Measurements from ENCODE around the gene PCGF1. TPM values are rescaled to one million over a fixed set of nuclear protein-coding genes. Genes with fewer than 3 reads are reported as not detected.

Gene PCGF1
- total RNA-seq (2014; rRNA removed; shearing (Covaris generic)): 15.8 and 19.3 TPM in 2 replicates

DNA sequence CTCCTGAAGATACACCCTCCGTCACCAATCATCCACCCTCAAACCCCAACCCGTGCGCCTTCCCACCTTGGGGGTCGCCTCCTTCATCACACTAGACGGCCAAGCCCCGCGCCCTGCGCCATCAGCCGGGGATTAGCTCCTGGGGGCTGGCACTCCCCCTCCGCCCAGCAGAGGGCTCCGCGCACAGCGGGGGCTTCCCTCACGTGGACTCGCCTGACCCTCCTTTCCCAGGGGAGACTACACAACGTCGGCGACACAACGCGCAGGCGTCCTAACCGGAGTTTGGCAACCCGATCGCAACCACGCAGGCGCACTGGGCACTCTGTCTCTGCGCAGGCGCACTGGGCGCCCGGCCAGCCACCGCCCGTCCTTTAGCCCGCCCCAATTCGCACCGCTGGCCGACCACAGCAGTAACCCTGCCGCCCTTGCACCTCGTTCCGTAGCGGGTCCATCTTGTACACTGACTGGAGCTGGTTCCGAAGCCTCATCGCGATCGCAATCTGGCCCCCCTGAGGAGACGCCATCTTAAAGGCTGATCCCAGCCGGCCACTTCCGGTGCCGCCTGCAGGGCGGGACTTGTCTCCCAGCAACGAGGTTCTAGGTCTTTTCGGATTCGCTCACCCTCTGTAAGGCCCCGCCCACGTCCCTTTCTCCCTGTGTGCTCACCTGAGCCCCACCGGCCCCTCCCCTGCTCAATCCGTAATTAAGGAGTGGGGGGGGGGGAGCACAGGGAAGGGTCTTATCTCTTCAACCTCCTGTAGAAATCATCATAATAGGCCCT, at the start of gene PCGF1:
TSS of gene PCGF1 (minus strand) at position 551 of the 781 bp plus-strand sequence. CDS start at position 524, 27 bp downstream.
- Histone ChIP-seq H3K36me3 (peaks cover 31% of the 10 kb centered on the region), H3K4me3 (peak within 1 kb of the TSS; percentile 96), H3K9me3 (replicated peaks) (no peaks in the 10 kb centered on the region), H3K27me3 (replicated peaks) (peaks cover 10% of the 10 kb centered on the region; the same call in 1 of the 2 replicates), H3K4me1 (replicated peaks) (peaks cover 43% of the 10 kb centered on the region), H3K27ac (peak within 1 kb of the TSS; percentile 98)
- DNase-seq (ENCODE audit: low read depth in 1 of 2, low spot score in 2 of 2): peak; percentile 98 to 99

DNA sequence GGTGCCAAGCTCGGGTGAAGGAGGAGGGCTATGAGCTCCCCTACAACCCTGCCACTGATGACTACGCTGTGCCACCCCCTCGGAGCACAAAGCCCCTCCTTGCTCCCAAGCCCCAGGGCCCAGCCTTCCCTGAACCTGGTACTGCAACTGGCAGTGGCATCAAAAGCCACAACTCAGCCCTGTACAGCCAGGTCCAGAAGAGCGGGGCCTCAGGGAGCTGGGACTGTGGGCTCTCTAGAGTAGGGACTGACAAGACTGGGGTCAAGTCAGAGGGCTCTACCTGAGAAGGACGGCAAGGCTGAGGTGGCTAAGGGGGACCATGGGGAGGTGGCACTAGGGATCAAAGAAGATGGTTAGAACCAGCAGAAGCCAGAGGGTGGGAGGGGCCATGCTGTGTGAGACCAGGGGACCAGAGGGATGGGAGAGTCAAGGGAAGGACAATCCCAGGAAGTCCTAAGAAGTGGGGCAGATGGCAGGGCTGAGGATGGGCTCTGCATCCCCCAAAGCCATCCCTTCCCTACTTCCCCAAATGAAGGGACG, 49.4 kb upstream of the PCGF1 start:
- Histone ChIP-seq H3K36me3 (peaks cover 13% of the 10 kb centered on the region), H3K4me1 (replicated peaks) (peaks cover 25% of the 10 kb centered on the region), H3K27ac (no peak overlapping the region), H3K9me3 (replicated peaks) (no peaks in the 10 kb centered on the region), H3K27me3 (replicated peaks) (no peaks in the 10 kb centered on the region), H3K4me3 (no peak overlapping the region)
- DNase-seq (ENCODE audit: low read depth in 1 of 2, low spot score in 2 of 2): no peak

DNA sequence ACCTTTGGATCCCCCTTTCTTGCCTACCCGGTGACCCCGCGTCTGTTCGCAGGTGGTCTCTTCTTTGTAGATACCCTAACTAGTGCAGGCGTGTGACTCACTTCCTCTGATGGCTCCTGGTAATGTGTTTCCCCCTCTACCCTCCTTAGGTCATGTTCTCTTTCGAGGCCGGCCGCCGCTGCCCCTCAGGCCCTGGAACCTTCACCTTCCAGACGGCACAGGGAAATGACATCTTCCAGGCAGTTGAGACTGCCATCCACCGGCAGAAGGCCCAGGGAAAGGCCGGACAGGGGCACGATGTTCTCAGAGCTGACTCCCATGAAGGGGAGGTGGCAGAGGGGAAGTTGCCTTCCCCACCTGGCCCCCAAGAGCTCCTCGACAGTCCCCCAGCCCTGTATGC, 48.7 kb upstream of the PCGF1 start:
- no peak for DNase-seq (ENCODE audit: low read depth in 1 of 2, low spot score in 2 of 2)
- no peaks in the 10 kb centered on the region for H3K27me3 ChIP-seq (replicated peaks)
- peaks cover 13% of the 10 kb centered on the region for H3K36me3 ChIP-seq
- no peak overlapping the region for H3K4me3 ChIP-seq
- H3K27ac ChIP-seq: no peak overlapping the region
- no peaks in the 10 kb centered on the region for H3K9me3 ChIP-seq (replicated peaks)
- H3K4me1 ChIP-seq (replicated peaks): peaks cover 25% of the 10 kb centered on the region

DNA sequence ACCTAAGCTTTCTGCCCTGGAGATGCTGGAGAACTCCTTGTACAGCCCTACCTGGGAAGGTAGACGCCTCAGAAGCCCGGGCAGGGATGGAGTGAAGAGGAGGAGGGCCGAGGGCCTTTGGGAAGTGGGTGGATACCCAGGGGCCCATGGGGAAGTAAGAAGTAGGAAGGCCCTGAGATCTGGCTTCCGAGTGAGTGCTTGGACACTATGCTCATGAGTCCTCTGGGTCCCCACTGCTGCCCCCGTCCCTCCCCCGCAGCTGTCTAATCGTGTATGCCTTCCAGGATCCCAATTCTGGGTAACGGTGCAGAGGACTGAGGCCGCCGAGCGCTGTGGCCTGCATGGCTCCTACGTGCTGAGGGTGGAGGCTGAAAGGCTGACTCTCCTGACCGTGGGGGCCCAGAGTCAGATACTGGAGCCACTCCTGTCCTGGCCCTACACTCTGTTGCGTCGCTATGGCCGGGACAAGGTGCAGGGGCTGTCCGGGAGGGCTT, 48.2 kb upstream of the PCGF1 start:
- peaks cover 13% of the 10 kb centered on the region for H3K36me3 ChIP-seq
- peaks cover 24% of the 10 kb centered on the region for H3K4me1 ChIP-seq (replicated peaks)
- no peaks in the 10 kb centered on the region for H3K27me3 ChIP-seq (replicated peaks)
- no peak for DNase-seq (ENCODE audit: low read depth in 1 of 2, low spot score in 2 of 2)
- H3K9me3 ChIP-seq (replicated peaks): no peaks in the 10 kb centered on the region
- H3K4me3 ChIP-seq: peak overlapping the region; percentile 65
- no peak overlapping the region for H3K27ac ChIP-seq

DNA sequence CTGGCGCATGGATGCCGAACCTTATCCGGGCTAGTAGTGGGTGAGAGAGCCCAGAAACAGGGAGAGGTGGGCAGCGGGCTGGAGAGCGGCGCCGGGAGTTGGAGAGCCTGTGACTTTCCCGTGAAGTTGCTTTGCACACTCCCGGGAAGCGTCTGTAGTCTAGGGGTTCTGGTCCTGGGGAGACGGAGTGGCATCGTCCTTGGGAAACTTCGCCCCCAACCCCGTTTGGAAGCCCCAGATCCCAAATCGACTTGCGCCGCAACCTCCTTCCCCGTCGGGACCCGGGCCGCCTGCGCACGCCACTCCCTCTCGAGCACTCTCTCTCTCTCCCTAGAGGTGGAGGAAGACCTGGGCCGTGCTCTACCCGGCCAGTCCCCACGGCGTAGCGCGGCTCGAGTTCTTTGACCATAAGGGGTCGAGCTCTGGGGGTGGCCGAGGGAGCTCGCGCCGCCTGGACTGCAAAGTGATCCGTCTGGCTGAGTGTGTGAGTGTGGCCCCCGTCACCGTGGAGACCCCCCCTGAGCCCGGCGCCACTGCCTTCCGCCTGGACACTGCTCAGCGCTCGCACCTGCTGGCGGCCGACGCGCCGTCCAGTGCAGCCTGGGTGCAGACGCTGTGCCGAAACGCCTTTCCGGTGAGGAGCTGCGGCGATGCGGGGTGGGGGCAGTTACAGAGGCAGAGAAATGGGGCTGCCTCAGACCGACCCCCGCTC, 47.5 kb upstream of the PCGF1 start:
- Histone ChIP-seq H3K4me1 (replicated peaks) (peaks cover 20% of the 10 kb centered on the region), H3K4me3 (peak overlapping the region; percentile 65), H3K27me3 (replicated peaks) (no peaks in the 10 kb centered on the region), H3K9me3 (replicated peaks) (no peaks in the 10 kb centered on the region), H3K27ac (peak overlapping the region; percentile 98), H3K36me3 (peaks cover 13% of the 10 kb centered on the region)
- peak in 1 of 2 experiments; percentile 76 for DNase-seq (ENCODE audit: low read depth in 1 of 2, low spot score in 2 of 2)

DNA sequence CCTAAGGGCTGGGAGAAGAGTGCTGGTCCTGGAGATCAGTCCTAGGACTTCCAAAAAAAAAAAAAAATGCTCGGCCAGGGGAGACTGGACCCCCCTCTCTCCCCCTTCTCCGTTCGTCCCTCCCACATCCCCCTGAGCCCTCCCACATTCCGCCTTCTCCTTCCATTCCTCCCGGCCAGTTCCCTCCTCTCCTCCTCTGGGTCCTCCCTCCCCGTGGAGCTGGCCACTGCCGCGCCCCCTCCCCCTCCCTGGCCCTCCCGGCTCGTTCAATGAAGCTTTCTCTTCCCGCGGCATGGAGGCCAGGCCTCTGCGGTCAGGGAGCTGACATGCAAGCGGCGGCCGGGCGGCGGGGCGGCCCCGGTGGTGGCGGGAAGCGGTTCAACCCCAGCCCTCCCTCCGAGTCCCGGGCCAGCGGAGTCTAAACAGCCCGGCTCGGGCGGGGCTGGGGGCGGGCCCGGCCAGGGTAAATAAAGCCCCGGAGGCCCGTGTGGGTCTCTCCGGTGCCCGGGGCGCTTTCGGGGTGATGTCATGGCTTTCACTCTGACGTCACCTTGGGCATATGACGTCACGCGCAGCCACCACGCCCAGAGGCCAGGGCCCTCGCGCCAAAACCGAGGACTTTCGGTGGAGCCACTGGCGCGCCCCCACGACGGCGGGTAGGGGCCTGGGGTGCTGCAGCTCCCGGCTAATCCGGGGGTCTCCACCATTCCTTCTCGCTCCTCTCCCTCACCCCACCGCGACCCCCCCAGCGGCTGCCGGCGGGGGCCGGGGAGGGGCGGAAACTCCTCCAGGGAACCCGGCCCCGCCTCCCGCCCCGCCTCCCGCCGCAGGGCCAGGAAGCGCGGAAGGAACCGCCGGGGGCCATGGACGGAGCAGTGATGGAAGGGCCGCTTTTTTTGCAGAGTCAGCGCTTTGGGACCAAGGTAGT, 46.7 kb upstream of the PCGF1 start, which contains the start of the genes DOK1 and LOXL3:
TSS of gene DOK1 (plus strand) at position 829 of the 928 bp plus-strand sequence. CDS start at position 864, 35 bp downstream.
TSS of gene LOXL3 (minus strand) at position 51 of the 928 bp plus-strand sequence. CDS start 1,308 bp downstream, outside the sequence.
- H3K36me3 ChIP-seq: peaks cover 21% of the 10 kb centered on the region
- H3K4me1 ChIP-seq (replicated peaks): peaks cover 24% of the 10 kb centered on the region
- no peaks in the 10 kb centered on the region for H3K27me3 ChIP-seq (replicated peaks)
- H3K9me3 ChIP-seq (replicated peaks): 0 out of 2 replicates have a peak, but pooled peaks cover 5% of the 10 kb centered on the region
- H3K27ac ChIP-seq: peak within 1 kb of the TSS; percentile 98
- peak within 1 kb of the TSS; percentile 65 for H3K4me3 ChIP-seq
- peak; percentile 95 to 96 for DNase-seq (ENCODE audit: low read depth in 1 of 2, low spot score in 2 of 2)

DNA sequence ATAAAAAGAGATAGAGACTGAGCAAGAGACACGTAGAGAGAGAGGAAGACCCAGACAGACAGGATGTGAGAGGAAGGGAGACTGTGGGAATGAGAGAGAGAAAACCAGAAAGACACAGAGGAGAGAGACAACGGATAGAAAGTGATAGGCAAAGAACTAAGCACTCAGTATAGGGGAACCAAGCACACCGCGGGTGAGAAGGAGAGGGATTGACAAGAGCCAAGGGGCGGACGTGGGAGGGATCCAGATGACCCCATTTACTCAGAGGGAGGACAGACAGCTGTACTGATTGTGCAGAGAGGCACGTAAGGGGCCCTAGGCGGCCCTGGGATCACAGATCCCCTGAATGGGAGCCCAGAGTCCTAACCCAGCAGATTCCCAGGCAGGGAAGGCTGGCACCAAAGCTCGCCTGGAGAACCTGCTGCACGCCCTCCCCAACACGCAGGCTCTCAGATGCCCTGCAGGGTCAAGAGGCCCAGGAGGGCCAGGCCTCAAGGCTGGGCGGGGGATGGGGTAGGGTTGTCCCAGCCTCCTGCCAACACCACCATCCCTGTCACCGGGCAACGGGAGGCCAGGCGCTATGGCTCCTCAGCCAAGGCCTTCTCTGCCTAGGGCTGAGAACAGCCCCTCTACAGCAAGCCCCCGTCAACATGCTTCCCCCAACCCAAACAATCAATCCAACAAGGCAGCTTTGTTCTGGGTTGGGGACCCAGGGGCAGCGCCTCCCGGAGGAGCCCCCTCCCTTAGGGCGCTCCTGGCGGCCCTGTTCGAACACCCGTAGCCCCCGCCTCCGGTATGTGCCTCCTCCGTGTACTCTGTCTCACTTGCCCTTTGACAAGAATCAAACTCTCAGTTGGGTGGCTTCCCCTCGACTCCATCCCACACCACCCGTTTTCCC, 45.7 kb upstream of the PCGF1 start:
- DNase-seq (ENCODE audit: low read depth in 1 of 2, low spot score in 2 of 2): no peak
- Histone ChIP-seq H3K27me3 (replicated peaks) (no peaks in the 10 kb centered on the region), H3K4me1 (replicated peaks) (peaks cover 34% of the 10 kb centered on the region), H3K36me3 (peaks cover 24% of the 10 kb centered on the region), H3K9me3 (replicated peaks) (0 out of 2 replicates have a peak, but pooled peaks cover 7% of the 10 kb centered on the region), H3K27ac (0 out of 2 replicates have a peak overlapping the region, but pooled peaks have one; percentile 4), H3K4me3 (peak overlapping the region; percentile 65)

DNA sequence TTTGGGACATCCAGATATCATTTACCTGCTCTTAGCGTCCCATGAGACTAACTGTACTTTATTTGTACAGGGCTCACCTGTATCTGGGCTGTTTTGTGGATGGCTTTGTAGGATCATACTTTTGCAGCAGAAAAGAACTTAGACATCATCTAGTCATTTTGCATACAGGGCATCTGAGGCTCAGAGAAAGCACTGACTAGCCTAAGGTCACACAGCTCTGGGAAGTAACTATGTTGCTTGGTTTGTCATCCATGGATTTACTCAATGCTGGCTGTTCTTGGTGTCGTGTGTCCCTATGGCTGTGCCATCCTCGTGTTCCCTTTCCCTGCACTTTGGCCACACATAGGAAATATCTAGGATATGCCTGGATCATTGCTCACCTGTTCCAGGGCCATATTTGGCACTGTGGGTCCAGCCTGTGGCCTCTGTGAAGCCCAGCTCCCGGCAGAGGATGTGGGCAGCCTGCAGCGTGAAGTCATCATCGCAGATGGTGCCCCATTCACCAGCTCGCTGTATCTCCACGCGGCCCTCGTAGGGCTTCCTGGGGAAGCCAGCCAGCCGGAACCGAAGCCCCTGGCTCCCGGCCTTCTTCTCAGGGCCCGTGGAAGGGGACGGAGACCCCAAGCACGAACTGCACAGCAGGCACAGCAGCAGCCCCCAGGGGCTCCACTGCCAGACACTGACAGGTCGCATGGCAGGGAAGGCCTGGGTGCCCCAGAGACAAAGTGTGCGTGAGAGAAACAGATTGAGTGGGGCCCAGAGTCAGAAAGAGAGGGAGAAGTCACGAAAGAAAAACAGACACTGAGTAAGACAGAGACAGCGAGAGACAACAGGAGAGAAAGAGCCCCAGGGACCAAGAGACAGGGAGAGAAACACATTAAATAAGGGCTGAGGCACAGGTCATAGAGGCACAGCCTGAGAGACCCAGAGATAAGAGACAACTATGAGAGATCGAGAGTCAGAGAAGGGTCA, 44.7 kb upstream of the PCGF1 start:
- H3K36me3 ChIP-seq: peaks cover 24% of the 10 kb centered on the region
- DNase-seq (ENCODE audit: low read depth in 1 of 2, low spot score in 2 of 2): no peak
- no peaks in the 10 kb centered on the region for H3K27me3 ChIP-seq (replicated peaks)
- peaks cover 34% of the 10 kb centered on the region for H3K4me1 ChIP-seq (replicated peaks)
- H3K9me3 ChIP-seq (replicated peaks): 0 out of 2 replicates have a peak, but pooled peaks cover 7% of the 10 kb centered on the region
- no peak overlapping the region for H3K4me3 ChIP-seq
- no peak overlapping the region for H3K27ac ChIP-seq

DNA sequence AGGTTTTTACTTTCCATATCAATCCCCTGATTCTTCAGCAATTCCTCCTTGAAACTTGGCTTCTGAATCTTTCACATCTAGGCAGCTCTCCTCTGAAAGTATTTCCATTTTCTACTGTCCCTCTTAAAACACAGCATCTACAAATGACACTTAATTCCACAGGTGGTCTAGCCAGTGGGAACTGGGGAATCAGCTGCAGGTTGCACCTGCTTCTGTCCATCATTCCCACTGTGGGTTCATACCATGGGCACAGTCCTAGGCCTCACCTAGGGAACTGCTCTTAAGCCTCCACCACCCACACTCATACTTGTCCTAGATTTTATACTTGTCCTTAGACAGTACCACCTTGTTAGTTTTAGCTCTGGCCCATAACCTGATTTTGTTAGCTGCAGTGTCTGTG, 44.0 kb upstream of the PCGF1 start:
- H3K4me3 ChIP-seq: no peak overlapping the region
- DNase-seq (ENCODE audit: low read depth in 1 of 2, low spot score in 2 of 2): no peak
- H3K9me3 ChIP-seq (replicated peaks): 0 out of 2 replicates have a peak, but pooled peaks cover 7% of the 10 kb centered on the region
- peaks cover 20% of the 10 kb centered on the region for H3K36me3 ChIP-seq
- H3K27ac ChIP-seq: no peak overlapping the region
- peaks cover 34% of the 10 kb centered on the region for H3K4me1 ChIP-seq (replicated peaks)
- no peaks in the 10 kb centered on the region for H3K27me3 ChIP-seq (replicated peaks)

DNA sequence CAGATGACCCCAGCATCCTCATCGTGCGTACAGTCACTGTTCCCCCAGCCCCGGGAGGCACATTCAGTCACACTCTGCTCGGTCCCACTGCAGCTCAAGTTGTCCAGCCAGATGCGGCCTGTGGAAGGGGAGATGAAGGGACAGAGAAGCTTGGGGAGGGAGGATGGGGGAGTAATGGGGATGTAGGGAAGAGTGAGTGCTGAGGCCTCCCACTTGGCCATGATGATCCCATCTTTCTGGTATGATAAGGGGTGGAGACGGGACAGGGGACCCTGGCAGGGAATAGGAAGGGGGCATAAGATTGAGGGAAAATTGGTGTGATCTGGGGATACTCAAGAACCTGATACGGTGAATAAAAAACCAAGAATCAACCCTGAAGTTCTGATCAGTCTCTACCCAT, 42.7 kb upstream of the PCGF1 start:
- Histone ChIP-seq H3K27ac (no peak overlapping the region), H3K27me3 (replicated peaks) (no peaks in the 10 kb centered on the region), H3K9me3 (replicated peaks) (0 out of 2 replicates have a peak, but pooled peaks cover 7% of the 10 kb centered on the region), H3K4me1 (replicated peaks) (peaks cover 25% of the 10 kb centered on the region), H3K36me3 (peaks cover 11% of the 10 kb centered on the region), H3K4me3 (no peak overlapping the region)
- no peak for DNase-seq (ENCODE audit: low read depth in 1 of 2, low spot score in 2 of 2)

All from SJSA1 (cell line).